OCI-LY1 (cell line): ENCODE measurements around the gene OR4K17.
"Not testable (repeated sequence)": the region's sequence is repeated elsewhere in the genome, so short reads cannot be mapped to it uniquely, and the experiment has no call there.

Source experiments
- H2AFZ ChIP-seq: fragments of 200-600 bp; sonication (generic), shearing (Covaris generic); 2 replicates; pipeline ENCODE4 v1.6.0; 2014; ENCODE audit warnings: antibody characterized with exemption, mild to moderate bottlenecking, low read length
- H3F3A ChIP-seq: fragments of 200-600 bp; sonication (generic), shearing (Covaris generic); 2 replicates; pipeline ENCODE4 v1.6.0; 2014; ENCODE audit warnings: mild to moderate bottlenecking, antibody characterized with exemption, low read length, moderate library complexity; ENCODE audit not compliant: insufficient read depth
- H3K27ac ChIP-seq: fragments of 200-600 bp; sonication (generic); 2 replicates; pipeline ENCODE4 v1.5.1; 2014; ENCODE audit warnings: low read length, mixed run types, mild to moderate bottlenecking, low read depth; ENCODE audit not compliant: poor library complexity, severe bottlenecking
- H3K27me3 ChIP-seq: fragments of 200-600 bp; sonication (generic); 2 replicates; pipeline ENCODE4 v1.6.0; 2014; ENCODE audit warnings: antibody characterized with exemption, mild to moderate bottlenecking, low read length, moderate library complexity; ENCODE audit not compliant: insufficient read depth
- H3K36me3 ChIP-seq: fragments of 200-600 bp; sonication (generic); 2 replicates; pipeline ENCODE4 v1.6.1; 2014; ENCODE audit warnings: mild to moderate bottlenecking, antibody characterized with exemption, low read length, moderate library complexity, mixed read lengths; ENCODE audit not compliant: insufficient read depth
- H3K4me1 ChIP-seq: fragments of 200-600 bp; sonication (generic); 2 replicates; pipeline ENCODE4 v1.5.1; 2014; ENCODE audit warnings: mild to moderate bottlenecking, low read length, moderate library complexity; ENCODE audit not compliant: insufficient read depth, severe bottlenecking
- H3K4me2 ChIP-seq: fragments of 200-600 bp; sonication (generic), shearing (Covaris generic); 2 replicates; pipeline ENCODE4 v1.6.1; 2014; ENCODE audit warnings: low read length
- H3K4me3 ChIP-seq: fragments of 200-600 bp; sonication (generic); 2 replicates; pipeline ENCODE4 v1.5.1; 2014; ENCODE audit warnings: low read length, low read depth, mild to moderate bottlenecking, mixed read lengths; ENCODE audit not compliant: poor library complexity, severe bottlenecking
- H3K79me2 ChIP-seq: fragments of 200-600 bp; shearing (Covaris generic); 2 replicates; pipeline ENCODE4 v1.6.1; 2016; ENCODE audit warnings: mixed run types, low read length, mixed read lengths; ENCODE audit not compliant: insufficient read depth
- H3K9ac ChIP-seq: fragments of 200-600 bp; sonication (generic), shearing (Covaris generic); 2 replicates; pipeline ENCODE4 v1.6.1; 2014; ENCODE audit warnings: mild to moderate bottlenecking, low read length, mixed read lengths
- H3K9me2 ChIP-seq: fragments of 200-600 bp; sonication (generic), shearing (Covaris generic); 2 replicates; pipeline ENCODE4 v1.6.1; 2014; ENCODE audit warnings: low read depth, mild to moderate bottlenecking, low read length, mixed read lengths
- H3K9me3 ChIP-seq: fragments of 200-600 bp; shearing (Covaris generic); 2 replicates; pipeline ENCODE4 v1.6.1; 2014; ENCODE audit warnings: low read length, mixed read lengths
- H4K20me1 ChIP-seq: fragments of 200-600 bp; sonication (generic), shearing (Covaris generic); 2 replicates; pipeline ENCODE4 v1.6.0; 2016; ENCODE audit warnings: mild to moderate bottlenecking, low read length; ENCODE audit not compliant: insufficient read depth
- CTCF ChIP-seq: fragments of 200-600 bp; sonication (generic), shearing (Covaris generic); IDR thresholded peaks from 2 replicates; pipeline ENCODE4 v1.5.1; 2017; ENCODE audit warnings: mild to moderate bottlenecking, antibody characterized with exemption, low read length, moderate library complexity, mixed read lengths
- EZH2 ChIP-seq: fragments of 200-600 bp; sonication (generic), shearing (Covaris generic); IDR thresholded peaks from 2 replicates; pipeline ENCODE4 v1.8.0; 2017; ENCODE audit warnings: borderline replicate concordance, mixed run types, mild to moderate bottlenecking, antibody characterized with exemption, low read length, moderate library complexity, mixed read lengths

OR4K17 gene, protein sequence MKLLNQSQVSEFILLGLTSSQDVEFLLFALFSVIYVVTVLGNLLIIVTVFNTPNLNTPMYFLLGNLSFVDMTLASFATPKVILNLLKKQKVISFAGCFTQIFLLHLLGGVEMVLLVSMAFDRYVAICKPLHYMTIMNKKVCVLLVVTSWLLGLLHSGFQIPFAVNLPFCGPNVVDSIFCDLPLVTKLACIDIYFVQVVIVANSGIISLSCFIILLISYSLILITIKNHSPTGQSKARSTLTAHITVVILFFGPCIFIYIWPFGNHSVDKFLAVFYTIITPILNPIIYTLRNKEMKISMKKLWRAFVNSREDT

GRCh38 chr14:20110438-20110837, at the start of gene OR4K17:
OR4K17 (plus strand) TSS chr14:20110739; CDS start chr14:20117500, 6,761 bp downstream.
- no peak within 1 kb of the TSS for H2AFZ ChIP-seq
- TF ChIP-seq EZH2 (no peak), CTCF (no peak)
- H3K9me2 ChIP-seq, result no peaks in the 10 kb centered on the region
- no peaks in the 10 kb centered on the region for H3K4me1 ChIP-seq
- no peaks in the 10 kb centered on the region for H3F3A ChIP-seq
- no peak within 1 kb of the TSS for H3K4me2 ChIP-seq
- no peaks in the 10 kb centered on the region for H4K20me1 ChIP-seq
- no peaks in the 10 kb centered on the region for H3K79me2 ChIP-seq
- H3K4me3 ChIP-seq, result no peak within 1 kb of the TSS
- no peak within 1 kb of the TSS for H3K9ac ChIP-seq
- H3K27ac ChIP-seq, result no peak within 1 kb of the TSS
- no peaks in the 10 kb centered on the region for H3K9me3 ChIP-seq
- no peaks in the 10 kb centered on the region for H3K27me3 ChIP-seq
- H3K36me3 ChIP-seq, result no peaks in the 10 kb centered on the region

- Histone ChIP-seq H3K27me3 (no peaks in the 10 kb centered on the region), H3K9me3 (no peaks in the 10 kb centered on the region), H3K27ac (no peak overlapping the region), H3K79me2 (no peaks in the 10 kb centered on the region), H3K4me2 (no peak overlapping the region), H3K9ac (no peak overlapping the region), H3F3A (no peaks in the 10 kb centered on the region), H3K9me2 (no peaks in the 10 kb centered on the region), H2AFZ (no peak overlapping the region), H3K4me3 (no peak overlapping the region), H3K4me1 (no peaks in the 10 kb centered on the region), H3K36me3 (no peaks in the 10 kb centered on the region), H4K20me1 (no peaks in the 10 kb centered on the region)
- TF ChIP-seq CTCF (no peak), EZH2 (no peak)
Observed at GRCh38 chr14:20092050-20092449, 18.5 kb upstream of the OR4K17 start.

- no peaks in the 10 kb centered on the region for H3K9me3 ChIP-seq
- no peaks in the 10 kb centered on the region for H3K9me2 ChIP-seq
Observed at GRCh38 chr14:20093442-20093841, 17.1 kb upstream of the OR4K17 start.

GRCh38 chr14:20098926-20099770, 11.4 kb upstream of the OR4K17 start:
- H3F3A ChIP-seq, H2AFZ ChIP-seq, H3K9ac ChIP-seq, H4K20me1 ChIP-seq, H3K79me2 ChIP-seq, H3K4me3 ChIP-seq, H3K4me2 ChIP-seq, H3K9me2 ChIP-seq, H3K27ac ChIP-seq, H3K4me1 ChIP-seq, H3K27me3 ChIP-seq, H3K9me3 ChIP-seq, H3K36me3 ChIP-seq: not testable (repeated sequence)

More at GRCh38 chr14:20093442-20093841, 17.1 kb upstream of the OR4K17 start:
- H2AFZ ChIP-seq, result no peak overlapping the region
- TF ChIP-seq EZH2, result no peak
- TF ChIP-seq CTCF, result no peak
- no peaks in the 10 kb centered on the region for H3K4me1 ChIP-seq
- H3K4me3 ChIP-seq, result no peak overlapping the region
- H3K27ac ChIP-seq, result no peak overlapping the region
- H3K4me2 ChIP-seq, result no peak overlapping the region
- no peaks in the 10 kb centered on the region for H3K79me2 ChIP-seq
- no peaks in the 10 kb centered on the region for H3F3A ChIP-seq
- no peak overlapping the region for H3K9ac ChIP-seq
- no peaks in the 10 kb centered on the region for H4K20me1 ChIP-seq
- H3K36me3 ChIP-seq, result no peaks in the 10 kb centered on the region
- H3K27me3 ChIP-seq, result no peaks in the 10 kb centered on the region
